ENCODE measurements around the gene DNAI4.

DNA sequence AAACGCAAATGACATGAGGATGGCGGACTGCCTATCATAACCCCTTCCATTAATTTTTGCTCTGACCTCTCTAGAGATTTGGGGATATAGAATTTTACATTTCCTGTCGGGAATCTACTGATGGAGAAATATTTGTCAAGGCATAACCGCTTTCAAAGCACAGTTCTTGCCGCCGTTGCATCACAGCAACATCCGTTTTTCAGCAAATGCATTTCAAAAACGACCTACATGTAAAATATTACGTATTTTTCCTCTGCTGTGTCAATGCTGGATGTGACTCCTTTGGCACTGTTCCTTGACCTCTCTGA is 5.0 kb upstream of the DNAI4 start:
- TF ChIP-seq CTCF (IDR thresholded peaks at IDR 0.05) (no peak), POLR2A (IDR thresholded peaks at IDR 0.05) (no peak)

All from Peyer's patch (tissue), 4 donors.